D341Med (cell line): ENCODE data around the gene PSMD3.
"Not testable (repeated sequence)": the region's sequence is repeated elsewhere in the genome, so short reads cannot be mapped to it uniquely, and the experiment has no call there.

Experiments used
- DNase-seq: peaks from one replicate; pipeline ENCODE4 v3.0.0; 2012; ENCODE audit warnings: low spot score

Gene PSMD3

GRCh38 chr17:39996800-39997199 is 16.2 kb downstream of the PSMD3 start:
- peak; percentile 30 for DNase-seq

- peak; percentile 41 for DNase-seq
These were observed 16.9 kb downstream of the PSMD3 start for GRCh38 chr17:39997543-39997942.

- no peak for DNase-seq
These were observed 18.5 kb downstream of the PSMD3 start for GRCh38 chr17:39999067-39999466.

GRCh38 chr17:40000161-40000560 is 19.6 kb downstream of the PSMD3 start:
- no peak for DNase-seq

- not testable (repeated sequence) for DNase-seq
These were observed 20.7 kb downstream of the PSMD3 start for GRCh38 chr17:40001335-40001734.

- DNase-seq: no peak
These were observed 23.5 kb downstream of the PSMD3 start for GRCh38 chr17:40004072-40004471.

GRCh38 chr17:40004712-40005111 is 24.1 kb downstream of the PSMD3 start:
- DNase-seq: no peak

GRCh38 chr17:40005520-40005919 is 24.9 kb downstream of the PSMD3 start:
- no peak for DNase-seq

GRCh38 chr17:40010946-40011500 is 30.4 kb downstream of the PSMD3 start:
- not testable (repeated sequence) for DNase-seq

GRCh38 chr17:40012017-40012647 is 31.5 kb downstream of the PSMD3 start:
- not testable (repeated sequence) for DNase-seq

- DNase-seq: peak; percentile 45
These were observed 33.9 kb downstream of the PSMD3 start for GRCh38 chr17:40014375-40014980.

GRCh38 chr17:40015005-40015997 is 34.7 kb downstream of the PSMD3 start, which contains the start of gene CSF3:
Gene CSF3, plus strand, starts transcription at chr17:40015440. Its CDS starts 35 bp downstream, at chr17:40015475.
- peak; percentile 50 for DNase-seq

- peak; percentile 44 for DNase-seq
These were observed 35.7 kb downstream of the PSMD3 start for GRCh38 chr17:40015998-40016985.

- peak; percentile 32 for DNase-seq
These were observed 36.9 kb downstream of the PSMD3 start for GRCh38 chr17:40017422-40018080.

- DNase-seq: peak; percentile 43
These were observed 37.9 kb downstream of the PSMD3 start for GRCh38 chr17:40018211-40019121.

GRCh38 chr17:40019140-40019991 is 38.8 kb downstream of the PSMD3 start:
- peak; percentile 63 for DNase-seq

GRCh38 chr17:40020146-40020545 is 39.5 kb downstream of the PSMD3 start:
- peak; percentile 52 for DNase-seq

- peak; percentile 37 for DNase-seq
These were observed 40.9 kb downstream of the PSMD3 start for GRCh38 chr17:40021451-40021971.
